OCI-LY7 (cell line): Measurements from ENCODE around the gene KLF16. TPM values are rescaled to one million over a fixed set of nuclear protein-coding genes. Genes with fewer than 3 reads are reported as not detected.
A peak's percentile ranks its signal among the peaks of the same experiment; 100 is the strongest.

ENCODE experiments used
- BruUV-seq: library from RNA; stranded (reverse); fragments of 400-500 nt; replicated peaks from 2 replicates; lab custom pipeline; 2021; lab: Mats Ljungman, UMichigan
- CTCF ChIA-PET: fragments of 300-600 bp; sonication (Branson Sonifier 250); formaldehyde crosslinking; loops from one replicate; lab custom pipeline; 2022; ENCODE audit warnings: antibody characterized with exemption; ENCODE audit not compliant: unreplicated experiment; lab: Charles Lee
- POLR2A ChIA-PET: fragments of 300-600 bp; sonication (Branson Sonifier 250); formaldehyde crosslinking; loops from one replicate; lab custom pipeline; 2022; ENCODE audit warnings: antibody characterized with exemption; lab: Charles Lee
- DNase-seq: peaks from one replicate; pipeline ENCODE4 v3.0.0-alpha.2; 2015; ENCODE audit warnings: low spot score
- H2AFZ ChIP-seq: fragments of 200-600 bp; sonication (generic), shearing (Covaris generic); 2 replicates; pipeline ENCODE4 v1.6.1; 2014; ENCODE audit warnings: mild to moderate bottlenecking, antibody characterized with exemption, low read length, moderate library complexity
- H3K27ac ChIP-seq: fragments of 200-600 bp; sonication (generic); 2 replicates; pipeline ENCODE4 v1.5.1; 2014; ENCODE audit warnings: mixed run types, low read depth, mild to moderate bottlenecking, moderate library complexity, low read length, inconsistent platforms; ENCODE audit not compliant: poor library complexity, severe bottlenecking
- H3K36me3 ChIP-seq: fragments of 200-600 bp; sonication (generic); 2 replicates; pipeline ENCODE4 v1.6.1; 2014; ENCODE audit warnings: mild to moderate bottlenecking, antibody characterized with exemption, low read length, moderate library complexity, mixed read lengths; ENCODE audit not compliant: insufficient read depth
- H3K4me1 ChIP-seq: fragments of 200-600 bp; sonication (generic); 2 replicates; pipeline ENCODE4 v1.5.1; 2014; ENCODE audit warnings: mild to moderate bottlenecking, low read length; ENCODE audit not compliant: insufficient read depth, poor library complexity, severe bottlenecking
- H3K4me2 ChIP-seq: fragments of 200-600 bp; sonication (generic); 2 replicates; pipeline ENCODE4 v1.6.1; 2014; ENCODE audit warnings: mild to moderate bottlenecking, low read length
- H3K4me3 ChIP-seq: fragments of 200-600 bp; sonication (generic); 2 replicates; pipeline ENCODE4 v1.5.1; 2014; ENCODE audit warnings: mild to moderate bottlenecking, low read depth, low read length; ENCODE audit not compliant: poor library complexity, severe bottlenecking
- H3K79me2 ChIP-seq: fragments of 200-600 bp; sonication (generic); 2 replicates; pipeline ENCODE4 v1.6.1; 2016; ENCODE audit warnings: low read depth, mild to moderate bottlenecking, low read length, moderate library complexity, mixed read lengths; ENCODE audit not compliant: insufficient read depth
- H3K9me2 ChIP-seq: fragments of 200-600 bp; sonication (generic); 2 replicates; pipeline ENCODE4 v1.6.1; 2016; ENCODE audit warnings: mild to moderate bottlenecking, low read length, mixed read lengths; ENCODE audit not compliant: insufficient read depth
- H3K9me3 ChIP-seq: fragments of 200-600 bp; sonication (generic); 2 replicates; pipeline ENCODE4 v1.6.1; 2014; ENCODE audit warnings: mild to moderate bottlenecking, mixed run types, low read length, mixed read lengths
- H4K20me1 ChIP-seq: fragments of 200-600 bp; sonication (generic); 2 replicates; pipeline ENCODE4 v1.6.1; 2014; ENCODE audit warnings: mild to moderate bottlenecking, antibody characterized with exemption, low read length, moderate library complexity, mixed read lengths; ENCODE audit not compliant: insufficient read depth
- CTCF ChIP-seq: fragments of 200-600 bp; sonication (generic); conservative IDR thresholded peaks from 2 replicates; pipeline ENCODE4 v1.5.1; 2014; ENCODE audit warnings: mild to moderate bottlenecking, antibody characterized with exemption, low read length, moderate library complexity, mixed read lengths
- EZH2phosphoT487 ChIP-seq: fragments of 200-600 bp; sonication (generic); IDR thresholded peaks from 2 replicates; pipeline ENCODE4 v1.6.1; 2018; ENCODE audit warnings: low read depth, borderline replicate concordance, mild to moderate bottlenecking, mixed run types, antibody characterized with exemption, low read length, moderate library complexity, mixed read lengths
- intact Hi-C: fragments of 100-400 bp; cut with micrococcal nuclease; formaldehyde crosslinking; loops from one replicate; pipeline ENCODE4 v1.10.0; 2022; ENCODE audit not compliant: unreplicated experiment
- total RNA-seq, 2 experiments: library from RNA; depleted of rRNA in 1 of 2; stranded (reverse); fragments of >200 nt in 1 of 2; shearing (Covaris generic) in 1 of 2; gene quantifications; 2 replicates each; pipeline ENCODE4 v1.2.3, GENCODE V29; 2014 to 2022

The KLF16 gene
- total RNA-seq, 2 experiments from 2014 or later = 9.6 to 44.4 TPM

- no peak overlapping the region for H3K27ac ChIP-seq
- POLR2A ChIA-PET = interaction anchor here (0.6 kb wide), 1 partner anchor 36 kb away, joined by 4 read pairs; no protein-coding TSS in a partner anchor
- no TSS peak for BruUV-seq
- no peak for DNase-seq
- CTCF ChIA-PET = no interaction called here
- H2AFZ ChIP-seq = no peak overlapping the region
- no peak overlapping the region for H3K4me2 ChIP-seq
- H3K79me2 ChIP-seq = peaks cover 48% of the 10 kb centered on the region
- H3K9me2 ChIP-seq = no peaks in the 10 kb centered on the region
- no peak overlapping the region for H3K4me3 ChIP-seq
- TF ChIP-seq CTCF (no peak), EZH2phosphoT487 (no peak)
- H4K20me1 ChIP-seq = peaks cover 5% of the 10 kb centered on the region
- peaks cover 38% of the 10 kb centered on the region for H3K36me3 ChIP-seq
- H3K9me3 ChIP-seq = no peaks in the 10 kb centered on the region
- peaks cover 10% of the 10 kb centered on the region for H3K4me1 ChIP-seq
- intact Hi-C loops = loop anchor here (10.0 kb wide), 1 partner anchor 175 kb away; no protein-coding TSS in a partner anchor
Measured at GRCh38 chr19:1909761-1910080, 46.3 kb upstream of the KLF16 start.

- no peak for DNase-seq
- Histone ChIP-seq H3K9me3 (no peaks in the 10 kb centered on the region), H3K4me2 (no peak overlapping the region; the same call in 1 of the 2 replicates), H3K79me2 (peaks cover 48% of the 10 kb centered on the region), H3K4me1 (peaks cover 24% of the 10 kb centered on the region), H3K4me3 (no peak overlapping the region), H3K36me3 (peaks cover 24% of the 10 kb centered on the region), H2AFZ (no peak overlapping the region), H3K27ac (no peak overlapping the region), H4K20me1 (peaks cover 5% of the 10 kb centered on the region), H3K9me2 (no peaks in the 10 kb centered on the region)
- POLR2A ChIA-PET = no interaction called here
- intact Hi-C loops = loop anchor here (10.0 kb wide), 1 partner anchor 176 kb away; no protein-coding TSS in a partner anchor
- TF ChIP-seq EZH2phosphoT487 = no peak
- no peak for TF ChIP-seq CTCF
- CTCF ChIA-PET = no interaction called here
- BruUV-seq = no TSS peak
Measured at GRCh38 chr19:1908364-1908678, 44.9 kb upstream of the KLF16 start.

- intact Hi-C loops = loop anchor here (10.0 kb wide), 1 partner anchor 177 kb away; no protein-coding TSS in a partner anchor
- no peak for TF ChIP-seq EZH2phosphoT487
- Histone ChIP-seq H3K79me2 (peaks cover 48% of the 10 kb centered on the region), H4K20me1 (peaks cover 5% of the 10 kb centered on the region), H3K4me2 (peak overlapping the region; percentile 2; the same call in 1 of the 2 replicates), H3K9me3 (no peaks in the 10 kb centered on the region), H3K9me2 (no peaks in the 10 kb centered on the region), H2AFZ (no peak overlapping the region), H3K4me3 (no peak overlapping the region), H3K27ac (no peak overlapping the region), H3K4me1 (peaks cover 30% of the 10 kb centered on the region), H3K36me3 (peaks cover 19% of the 10 kb centered on the region)
- ChIA-PET CTCF (no interaction called here), POLR2A (no interaction called here)
- no peak for DNase-seq
- no TSS peak for BruUV-seq
Measured at GRCh38 chr19:1907563-1908363, 44.4 kb upstream of the KLF16 start.
